Activated CD4-positive, alpha-beta T cell treated with anti-CD3 and anti-CD28 coated beads, Interleukin-2, Interleukin-4, amounts not matched to agents 100 ng/mL and 50 ng/mL, durations not matched to agents 16 hours and 8 hours (primary cell): ENCODE measurements around the gene SLC25A18.
"Not testable (repeated sequence)": the region's sequence is repeated elsewhere in the genome, so short reads cannot be mapped to it uniquely, and the experiment has no call there.

Source experiments
- DNase-seq: peaks from one replicate; pipeline ENCODE4 v3.0.0-alpha.2; 2020; ENCODE audit warnings: low spot score

Gene SLC25A18

GRCh38 chr22:17562906-17563870, at the start of gene SLC25A18:
Gene SLC25A18, plus strand, starts transcription at chr22:17563498. Its CDS starts 16,447 bp downstream, at chr22:17579945.
- no peak for DNase-seq

GRCh38 chr22:17513612-17514011, 49.7 kb upstream of the SLC25A18 start:
- DNase-seq = no peak

- DNase-seq = no peak
These were observed 49.2 kb upstream of the SLC25A18 start for GRCh38 chr22:17514084-17514483.

GRCh38 chr22:17518406-17518805, 44.9 kb upstream of the SLC25A18 start:
- no peak for DNase-seq

GRCh38 chr22:17521971-17522370, 41.3 kb upstream of the SLC25A18 start:
- not testable (repeated sequence) for DNase-seq

GRCh38 chr22:17523925-17524324, 39.4 kb upstream of the SLC25A18 start:
- DNase-seq = no peak

- DNase-seq = no peak
These were observed 27.0 kb upstream of the SLC25A18 start for GRCh38 chr22:17536269-17536668.

GRCh38 chr22:17537155-17537554, 26.1 kb upstream of the SLC25A18 start:
- DNase-seq = no peak

- DNase-seq = no peak
These were observed 22.8 kb upstream of the SLC25A18 start for GRCh38 chr22:17540481-17540880.

GRCh38 chr22:17541476-17541875, 21.8 kb upstream of the SLC25A18 start:
- no peak for DNase-seq

GRCh38 chr22:17542452-17542851, 20.8 kb upstream of the SLC25A18 start:
- no peak for DNase-seq

GRCh38 chr22:17548010-17548755, 15.1 kb upstream of the SLC25A18 start:
- no peak for DNase-seq

GRCh38 chr22:17548756-17549035, 14.6 kb upstream of the SLC25A18 start:
- DNase-seq = no peak

GRCh38 chr22:17549183-17549582, 14.1 kb upstream of the SLC25A18 start:
- DNase-seq = no peak

- DNase-seq = no peak
These were observed 13.6 kb upstream of the SLC25A18 start for GRCh38 chr22:17549655-17550054.

- DNase-seq = no peak
These were observed 10.6 kb upstream of the SLC25A18 start for GRCh38 chr22:17552737-17553136.

GRCh38 chr22:17554814-17555213, 8.5 kb upstream of the SLC25A18 start:
- no peak for DNase-seq

GRCh38 chr22:17559188-17559587, 4.1 kb upstream of the SLC25A18 start:
- no peak for DNase-seq

GRCh38 chr22:17563936-17564391, 666 bp downstream of the SLC25A18 start:
- DNase-seq = no peak

GRCh38 chr22:17566016-17566687, 2.9 kb downstream of the SLC25A18 start:
- not testable (repeated sequence) for DNase-seq

- no peak for DNase-seq
These were observed 3.5 kb downstream of the SLC25A18 start for GRCh38 chr22:17566776-17567175.

GRCh38 chr22:17569971-17570511, 6.7 kb downstream of the SLC25A18 start:
- peak; percentile 25 for DNase-seq
